ENCODE data around the gene ACOXL.

The ACOXL gene

GRCh38 chr2:111094691-111095090 lies 362.3 kb downstream of the ACOXL start:
- no peak overlapping the region for H3K4me3 ChIP-seq (replicated peaks; ENCODE audit: low read depth, low read length)
- DNase-seq (ENCODE audit: extremely low read depth, insufficient read length), result no peak
- no peak for TF ChIP-seq CTCF (IDR thresholded peaks at IDR 0.05; ENCODE audit: insufficient read depth, low read length, poor library complexity, severe bottlenecking)
- peaks cover 6% of the 10 kb centered on the region; the same call in 1 of the 2 replicates for H3K27me3 ChIP-seq (replicated peaks; ENCODE audit: control insufficient read depth, insufficient read depth, low read length)
- H3K36me3 ChIP-seq (ENCODE audit: control insufficient read depth, insufficient read depth, low read length), result no peaks in the 10 kb centered on the region

- TF ChIP-seq CTCF (IDR thresholded peaks at IDR 0.05; ENCODE audit: insufficient read depth, low read length, poor library complexity, severe bottlenecking), result no peak
- peaks cover 4% of the 10 kb centered on the region; the same call in 1 of the 2 replicates for H3K27me3 ChIP-seq (replicated peaks; ENCODE audit: control insufficient read depth, insufficient read depth, low read length)
- no peaks in the 10 kb centered on the region for H3K36me3 ChIP-seq (ENCODE audit: control insufficient read depth, insufficient read depth, low read length)
- no peak for DNase-seq (ENCODE audit: extremely low read depth, insufficient read length)
- H3K4me3 ChIP-seq (replicated peaks; ENCODE audit: low read depth, low read length), result no peak overlapping the region
Measured at GRCh38 chr2:111095434-111095833, 363.1 kb downstream of the ACOXL start.

- no peak for DNase-seq (ENCODE audit: extremely low read depth, insufficient read length)
- H3K4me3 ChIP-seq (replicated peaks; ENCODE audit: low read depth, low read length), result no peak overlapping the region
- H3K27me3 ChIP-seq (replicated peaks; ENCODE audit: control insufficient read depth, insufficient read depth, low read length), result no peaks in the 10 kb centered on the region
- TF ChIP-seq CTCF (IDR thresholded peaks at IDR 0.05; ENCODE audit: insufficient read depth, low read length, poor library complexity, severe bottlenecking), result no peak
- H3K36me3 ChIP-seq (ENCODE audit: control insufficient read depth, insufficient read depth, low read length), result no peaks in the 10 kb centered on the region
Measured at GRCh38 chr2:111099402-111099801, 367.0 kb downstream of the ACOXL start.

- no peak overlapping the region for H3K4me3 ChIP-seq (replicated peaks; ENCODE audit: low read depth, low read length)
- no peaks in the 10 kb centered on the region for H3K27me3 ChIP-seq (replicated peaks; ENCODE audit: control insufficient read depth, insufficient read depth, low read length)
- no peak for DNase-seq (ENCODE audit: extremely low read depth, insufficient read length)
- no peak for TF ChIP-seq CTCF (IDR thresholded peaks at IDR 0.05; ENCODE audit: insufficient read depth, low read length, poor library complexity, severe bottlenecking)
- H3K36me3 ChIP-seq (ENCODE audit: control insufficient read depth, insufficient read depth, low read length), result no peaks in the 10 kb centered on the region
Measured at GRCh38 chr2:111100087-111100764, 367.9 kb downstream of the ACOXL start.

GRCh38 chr2:111100765-111101162 lies 368.4 kb downstream of the ACOXL start:
- no peak overlapping the region for H3K4me3 ChIP-seq (replicated peaks; ENCODE audit: low read depth, low read length)
- DNase-seq (ENCODE audit: extremely low read depth, insufficient read length), result peak; percentile 54
- H3K27me3 ChIP-seq (replicated peaks; ENCODE audit: control insufficient read depth, insufficient read depth, low read length), result no peaks in the 10 kb centered on the region
- TF ChIP-seq CTCF (IDR thresholded peaks at IDR 0.05; ENCODE audit: insufficient read depth, low read length, poor library complexity, severe bottlenecking), result no peak
- no peaks in the 10 kb centered on the region for H3K36me3 ChIP-seq (ENCODE audit: control insufficient read depth, insufficient read depth, low read length)

- no peak overlapping the region for H3K4me3 ChIP-seq (replicated peaks; ENCODE audit: low read depth, low read length)
- H3K27me3 ChIP-seq (replicated peaks; ENCODE audit: control insufficient read depth, insufficient read depth, low read length), result no peaks in the 10 kb centered on the region; the same call in 1 of the 2 replicates
- no peak for DNase-seq (ENCODE audit: extremely low read depth, insufficient read length)
Measured at GRCh38 chr2:111101592-111101991, 369.2 kb downstream of the ACOXL start.

More at GRCh38 chr2:111101592-111101991, 369.2 kb downstream of the ACOXL start:
- H3K36me3 ChIP-seq (ENCODE audit: control insufficient read depth, insufficient read depth, low read length), result no peaks in the 10 kb centered on the region
- no peak for TF ChIP-seq CTCF (IDR thresholded peaks at IDR 0.05; ENCODE audit: insufficient read depth, low read length, poor library complexity, severe bottlenecking)

Measured in GM06990 (cell line).